ENCODE data around the gene GRIK3. TPM values are rescaled to one million over a fixed set of nuclear protein-coding genes. Genes with fewer than 3 reads are reported as not detected.

The GRIK3 gene
- total and polyA plus RNA-seq, 2 of the 8 experiments (the other 6 are each of a cell fraction or from before 2014, with no cell fraction given), result 2.1 to 3.4 TPM

DNA sequence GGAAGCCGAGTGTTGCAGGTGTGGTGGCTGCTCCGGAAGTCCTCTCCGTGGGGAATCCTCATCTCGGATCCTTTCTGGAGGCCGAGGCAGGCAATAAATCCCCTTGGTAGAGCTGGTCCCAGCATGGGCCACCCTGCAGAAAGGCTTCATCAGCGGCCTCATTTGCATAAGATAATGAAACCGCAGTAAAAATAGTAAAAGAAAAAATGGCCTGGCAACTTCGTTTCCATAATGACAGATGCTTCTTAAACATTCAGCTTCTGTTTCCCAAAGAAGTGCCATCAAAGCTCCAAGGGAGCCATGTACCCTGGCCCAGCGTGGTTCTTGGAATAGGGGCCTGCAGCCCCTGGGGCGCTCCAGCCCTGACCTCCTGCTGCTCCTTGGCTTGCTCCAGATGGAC, 244.1 kb downstream of the GRIK3 start (continued):
- TF ChIP-seq, protein P1, sequence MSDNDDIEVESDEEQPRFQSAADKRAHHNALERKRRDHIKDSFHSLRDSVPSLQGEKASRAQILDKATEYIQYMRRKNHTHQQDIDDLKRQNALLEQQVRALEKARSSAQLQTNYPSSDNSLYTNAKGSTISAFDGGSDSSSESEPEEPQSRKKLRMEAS (IDR thresholded peaks at IDR 0.05), result no peak
- no peak for TF ChIP-seq RNF2 (IDR thresholded peaks at IDR 0.05; ENCODE audit: borderline replicate concordance, low read depth, low read length, missing control alignments, poor library complexity, severe bottlenecking)
